HG02759 (cell line): Measurements from ENCODE around the gene BMPR1A.
"Not testable (repeated sequence)": the region's sequence is repeated elsewhere in the genome, so short reads cannot be mapped to it uniquely, and the experiment has no call there.

Experiments
- ATAC-seq: cut with Tn5 transposase; IDR thresholded peaks from one replicate; pipeline ENCODE4 v1.9.1; 2021; ENCODE audit warnings: mild to moderate bottlenecking, moderate library complexity; ENCODE audit not compliant: unreplicated experiment

BMPR1A gene

GRCh38 chr10:86936661-86937501, 180.5 kb downstream of the BMPR1A start:
- ATAC-seq: no peak

- ATAC-seq: no peak
Measured at GRCh38 chr10:86937502-86938154, 181.2 kb downstream of the BMPR1A start.

GRCh38 chr10:86938260-86938659, 181.8 kb downstream of the BMPR1A start:
- ATAC-seq: no peak

- ATAC-seq: not testable (repeated sequence)
Measured at GRCh38 chr10:86940076-86940475, 183.7 kb downstream of the BMPR1A start.

GRCh38 chr10:86940677-86941076, 184.3 kb downstream of the BMPR1A start:
- ATAC-seq: no peak

GRCh38 chr10:86941426-86941825, 185.0 kb downstream of the BMPR1A start:
- no peak for ATAC-seq

GRCh38 chr10:86941991-86942421, 185.6 kb downstream of the BMPR1A start:
- ATAC-seq: no peak

- no peak for ATAC-seq
Measured at GRCh38 chr10:86942441-86943315, 186.3 kb downstream of the BMPR1A start.

- ATAC-seq: no peak
Measured at GRCh38 chr10:86943316-86944030, 187.1 kb downstream of the BMPR1A start.

- ATAC-seq: no peak
Measured at GRCh38 chr10:86944031-86944419, 187.6 kb downstream of the BMPR1A start.

- no peak for ATAC-seq
Measured at GRCh38 chr10:86944471-86944870, 188.1 kb downstream of the BMPR1A start.

GRCh38 chr10:86944907-86945306, 188.5 kb downstream of the BMPR1A start:
- no peak for ATAC-seq

- no peak for ATAC-seq
Measured at GRCh38 chr10:86945361-86946212, 189.2 kb downstream of the BMPR1A start.

GRCh38 chr10:86946213-86947155, 190.1 kb downstream of the BMPR1A start:
- ATAC-seq: no peak

- not testable (repeated sequence) for ATAC-seq
Measured at GRCh38 chr10:86947806-86948205, 191.4 kb downstream of the BMPR1A start.

- ATAC-seq: no peak
Measured at GRCh38 chr10:86950349-86950748, 193.9 kb downstream of the BMPR1A start.

GRCh38 chr10:86951184-86951761, 194.9 kb downstream of the BMPR1A start:
- ATAC-seq: no peak

GRCh38 chr10:86952106-86952505, 195.7 kb downstream of the BMPR1A start:
- ATAC-seq: no peak
